Astrocyte of the cerebellum (primary cell): ENCODE results near the gene ZBTB20.

Experiments used
- DNase-seq: peaks from one replicate; pipeline ENCODE4 v3.0.0-alpha.2; 2011; ENCODE audit warnings: low read depth
- H3K4me3 ChIP-seq: 2 replicates; pipeline ENCODE4 v1.5.1; 2011; ENCODE audit warnings: mild to moderate bottlenecking, low read depth, low read length, moderate library complexity
- in situ Hi-C: cut with HindIII; loops from 2 replicates; pipeline ENCODE4 v1.10.0; 2017; ENCODE audit warnings: low sequenced_read_pairs
- TF ChIP-seq, protein P1 (sequence below): IDR thresholded peaks from 2 replicates; pipeline ENCODE4 v1.5.1; 2012; ENCODE audit warnings: low read length, low read depth, moderate library complexity, mild to moderate bottlenecking; ENCODE audit errors: missing control alignments

ZBTB20 gene

DNA sequence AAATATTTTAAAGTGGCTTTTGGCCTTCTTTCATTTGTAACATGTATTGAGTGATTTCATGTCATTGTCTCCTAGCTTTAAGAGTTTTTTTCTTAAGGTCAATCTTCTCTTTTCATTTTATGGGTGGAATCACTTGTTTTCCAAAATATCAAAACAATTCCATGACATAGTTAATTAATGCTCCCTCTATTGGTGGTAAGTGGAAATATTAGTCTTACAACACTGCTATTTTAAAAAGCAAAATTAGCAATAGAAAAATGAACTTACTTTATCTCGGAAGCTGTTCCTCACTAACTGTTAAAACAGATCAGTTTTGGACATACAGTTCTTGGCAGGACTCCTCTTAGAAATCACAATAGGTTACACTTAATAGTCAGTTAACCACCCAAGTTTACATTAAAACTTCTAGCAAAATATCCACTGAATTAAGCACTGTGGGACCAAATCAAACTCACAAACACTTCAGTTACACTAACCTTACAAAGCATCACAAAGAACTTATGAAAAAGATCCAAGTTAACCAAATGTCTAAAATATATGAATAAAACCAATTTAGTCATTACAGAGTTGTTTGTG lies 810.9 kb downstream of the ZBTB20 start:
- no peak overlapping the region for H3K4me3 ChIP-seq
- TF ChIP-seq, protein P1, sequence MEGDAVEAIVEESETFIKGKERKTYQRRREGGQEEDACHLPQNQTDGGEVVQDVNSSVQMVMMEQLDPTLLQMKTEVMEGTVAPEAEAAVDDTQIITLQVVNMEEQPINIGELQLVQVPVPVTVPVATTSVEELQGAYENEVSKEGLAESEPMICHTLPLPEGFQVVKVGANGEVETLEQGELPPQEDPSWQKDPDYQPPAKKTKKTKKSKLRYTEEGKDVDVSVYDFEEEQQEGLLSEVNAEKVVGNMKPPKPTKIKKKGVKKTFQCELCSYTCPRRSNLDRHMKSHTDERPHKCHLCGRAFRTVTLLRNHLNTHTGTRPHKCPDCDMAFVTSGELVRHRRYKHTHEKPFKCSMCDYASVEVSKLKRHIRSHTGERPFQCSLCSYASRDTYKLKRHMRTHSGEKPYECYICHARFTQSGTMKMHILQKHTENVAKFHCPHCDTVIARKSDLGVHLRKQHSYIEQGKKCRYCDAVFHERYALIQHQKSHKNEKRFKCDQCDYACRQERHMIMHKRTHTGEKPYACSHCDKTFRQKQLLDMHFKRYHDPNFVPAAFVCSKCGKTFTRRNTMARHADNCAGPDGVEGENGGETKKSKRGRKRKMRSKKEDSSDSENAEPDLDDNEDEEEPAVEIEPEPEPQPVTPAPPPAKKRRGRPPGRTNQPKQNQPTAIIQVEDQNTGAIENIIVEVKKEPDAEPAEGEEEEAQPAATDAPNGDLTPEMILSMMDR, result no peak
- in situ Hi-C loops, result no loop called here
- no peak for DNase-seq

GRCh38 chr3:114333923-114334240 lies 813.2 kb downstream of the ZBTB20 start:
- in situ Hi-C loops, result no loop called here
- H3K4me3 ChIP-seq, result no peak overlapping the region
- DNase-seq, result no peak
- TF ChIP-seq, protein P1, result no peak

DNA sequence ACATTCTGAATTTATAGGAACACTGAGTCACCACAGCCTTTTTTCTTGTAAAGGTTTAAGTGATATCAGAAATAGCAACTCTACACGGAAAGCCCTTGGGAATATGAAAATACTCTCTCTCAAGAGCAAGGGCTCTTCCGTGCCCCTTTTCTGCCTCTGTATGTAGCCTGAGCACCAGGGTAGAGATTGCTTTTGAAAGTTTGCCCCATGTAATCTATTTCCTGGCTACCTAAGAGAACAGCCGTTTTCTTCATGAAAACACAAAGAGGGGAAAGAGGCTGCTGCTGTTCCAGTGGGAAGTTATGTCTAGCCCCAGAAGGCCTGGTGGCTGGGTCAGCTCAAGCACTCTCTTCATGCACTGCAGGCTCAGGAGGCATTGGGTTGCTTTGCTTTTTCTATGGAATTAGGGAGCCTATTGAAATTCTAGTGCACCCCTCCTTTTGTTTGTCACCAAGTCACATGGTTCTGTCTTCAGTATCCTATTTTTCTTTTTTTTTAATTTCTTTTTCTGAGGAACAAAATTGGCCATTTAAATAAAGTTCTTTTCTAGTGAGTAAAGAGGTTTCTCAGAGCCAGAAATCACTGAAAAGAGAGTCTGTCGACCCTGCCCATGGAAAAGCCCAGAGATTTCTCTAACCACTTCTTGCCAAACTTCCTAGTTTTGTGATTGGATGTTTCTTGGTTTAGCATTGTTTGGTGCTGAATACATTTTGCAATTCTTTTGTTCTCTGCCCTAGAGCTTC lies 813.7 kb downstream of the ZBTB20 start:
- in situ Hi-C loops, result no loop called here
- no peak overlapping the region for H3K4me3 ChIP-seq
- no peak for DNase-seq
- TF ChIP-seq, protein P1, result no peak

DNA sequence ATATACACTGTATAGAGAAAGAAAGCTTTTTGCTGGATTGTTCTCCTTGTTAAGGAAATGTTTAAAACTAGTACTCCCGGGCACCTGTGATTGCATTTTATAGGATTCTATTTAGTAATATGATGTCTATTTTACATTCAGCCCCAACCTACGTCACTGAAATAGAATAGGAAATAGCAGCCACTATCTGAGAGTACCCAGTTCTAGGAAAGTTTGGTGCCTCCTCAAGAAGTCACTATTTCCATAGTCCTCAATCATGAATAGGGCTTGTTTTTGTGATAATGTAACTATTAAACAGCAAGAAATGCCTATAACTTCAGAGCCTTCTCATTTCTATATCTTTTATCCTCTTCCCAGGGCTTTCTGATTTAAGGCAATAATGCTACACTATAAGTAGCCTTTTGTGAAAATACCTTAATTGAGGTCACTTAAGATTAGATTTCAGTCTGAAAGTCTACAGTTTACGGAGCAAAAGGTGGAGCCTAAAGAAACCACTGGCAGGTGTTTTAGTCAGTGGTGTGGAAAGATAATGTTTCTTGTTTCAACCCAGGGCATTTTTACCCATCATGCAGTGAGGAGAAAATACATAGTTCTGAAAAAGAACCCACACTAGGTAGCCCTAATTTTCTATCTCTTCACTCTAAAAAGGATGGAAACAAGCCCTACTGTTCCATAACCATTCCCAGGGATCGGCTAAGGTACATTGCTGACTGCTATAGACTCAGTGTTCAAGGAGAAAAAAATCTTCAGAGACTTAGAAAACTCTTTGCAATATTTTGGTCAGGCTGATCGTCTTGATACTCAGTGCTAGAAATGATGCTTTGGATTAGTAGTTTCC lies 814.5 kb downstream of the ZBTB20 start:
- DNase-seq, result no peak
- in situ Hi-C loops, result no loop called here
- TF ChIP-seq, protein P1, result no peak
- H3K4me3 ChIP-seq, result no peak overlapping the region

DNA sequence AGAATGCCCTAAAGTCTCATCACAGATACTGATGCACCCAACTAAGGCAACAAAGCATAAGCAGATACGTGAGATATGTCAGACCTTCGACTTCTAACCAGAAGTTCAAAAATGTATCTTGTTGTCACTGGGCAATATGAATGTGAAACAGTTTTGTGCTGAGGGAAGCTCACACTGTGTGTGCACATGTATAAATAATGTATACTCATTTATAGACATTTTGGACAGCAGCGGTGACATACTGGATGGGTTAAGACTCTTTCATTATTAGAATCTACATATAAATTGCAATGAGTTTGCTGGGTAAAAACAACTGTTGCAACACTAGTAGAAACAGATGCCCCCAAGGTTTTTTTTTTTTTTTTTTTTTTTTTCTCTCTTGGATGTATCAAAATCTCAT lies 815.4 kb downstream of the ZBTB20 start:
- TF ChIP-seq, protein P1, result no peak
- in situ Hi-C loops, result no loop called here
- no peak overlapping the region for H3K4me3 ChIP-seq
- DNase-seq, result no peak

DNA sequence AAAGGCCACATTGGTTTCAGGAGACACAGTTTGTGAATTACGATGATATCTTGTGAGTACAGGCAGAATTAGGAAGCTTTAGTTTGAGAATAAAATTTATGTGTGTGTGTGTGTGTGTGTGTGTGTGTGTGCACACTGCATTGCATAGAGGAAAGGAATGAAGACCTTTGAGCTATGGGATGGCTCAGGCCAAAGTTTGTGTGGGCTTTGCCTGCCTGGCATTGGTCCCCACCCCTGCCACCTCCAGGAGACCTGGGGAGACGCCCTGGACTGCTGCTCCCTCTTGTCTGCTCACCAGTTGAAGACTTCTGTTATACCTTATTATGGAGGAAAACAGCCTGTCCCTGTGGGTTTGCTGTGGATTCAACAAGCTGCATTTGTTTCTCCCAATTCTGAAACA lies 816.1 kb downstream of the ZBTB20 start:
- TF ChIP-seq, protein P1, result no peak
- in situ Hi-C loops, result no loop called here
- H3K4me3 ChIP-seq, result no peak overlapping the region
- DNase-seq, result no peak
